A172 (cell line): ENCODE data around the gene ZCCHC9. TPM values are rescaled to one million over a fixed set of nuclear protein-coding genes. Genes with fewer than 3 reads are reported as not detected.

Experiments
- DNase-seq: peaks from one replicate; pipeline ENCODE4 v3.0.0-alpha.2; 2015; ENCODE audit warnings: low spot score
- total RNA-seq: library from RNA; depleted of rRNA; stranded (reverse); fragments of >200 nt; shearing (Covaris generic); gene quantifications from 2 replicates; pipeline ENCODE4 v1.2.3, GENCODE V29; 2014; rRNA removed

Gene ZCCHC9
- total RNA-seq, 1 experiment from 2014 or later = 41.1 TPM

GRCh38 chr5:81355291-81356251 lies 54.2 kb downstream of the ZCCHC9 start:
- no peak for DNase-seq

GRCh38 chr5:81359108-81359507 lies 57.7 kb downstream of the ZCCHC9 start:
- no peak for DNase-seq

GRCh38 chr5:81359881-81360280 lies 58.5 kb downstream of the ZCCHC9 start:
- no peak for DNase-seq

- DNase-seq = no peak
Measured at GRCh38 chr5:81360640-81361039, 59.3 kb downstream of the ZCCHC9 start.

GRCh38 chr5:81361600-81361999 lies 60.2 kb downstream of the ZCCHC9 start:
- no peak for DNase-seq

Other genes with a start within 250 kb of the ZCCHC9 start
- gene CKMT2, start 68.3 kb upstream of the ZCCHC9 start, total RNA-seq = 4.7 TPM in 1 of 2 replicates, not detected in the other
- gene ACOT12, start 92.5 kb downstream of the ZCCHC9 start, total RNA-seq = not detected in 2 replicates